Astrocyte (in vitro differentiated cells and primary cell): Measurements from ENCODE around the gene C1orf232.

Source experiments
- CTCF ChIP-seq: IDR thresholded peaks from 2 replicates; pipeline ENCODE4 v1.5.1; 2011; ENCODE audit warnings: low read depth, mild to moderate bottlenecking, inconsistent platforms, low read length, moderate library complexity; ENCODE audit not compliant: insufficient read depth
- EZH2 ChIP-seq: IDR thresholded peaks from 2 replicates; pipeline ENCODE4 v1.6.1; 2012; ENCODE audit warnings: mild to moderate bottlenecking, low read length, inconsistent platforms; ENCODE audit not compliant: insufficient read depth

GRCh38 chr1:26155370-26156284, 13.1 kb downstream of the C1orf232 start:
- TF ChIP-seq CTCF (no peak), EZH2 (no peak)
